Measurements from ENCODE around the gene LIF. TPM values are rescaled to one million over a fixed set of nuclear protein-coding genes. Genes with fewer than 3 reads are reported as not detected.

The LIF gene
- total and polyA plus RNA-seq, 2 of the 4 experiments (the other 2 are of a cell fraction): 130 to 214 TPM

GRCh38 chr22:30272781-30273601 lies 26.4 kb upstream of the LIF start:
- ATAC-seq (ENCODE audit: low read depth) (no peak), DNase-seq (no peak)
- Histone ChIP-seq H2AK9ac (replicated peaks; ENCODE audit: low read depth, low read length, poor library complexity) (no peak overlapping the region), H4K8ac (ENCODE audit: low read depth in 2 of 2, low read length in 2 of 2) (no peak overlapping the region), H2BK15ac (ENCODE audit: low read depth, low read length) (no peak overlapping the region), H3K14ac (replicated peaks; ENCODE audit: low read depth, low read length) (no peak overlapping the region), H3K4ac (ENCODE audit: low read depth, low read length) (no peak overlapping the region), H2AFZ (replicated peaks; ENCODE audit: low read length, poor library complexity) (no peak overlapping the region), H3K4me3 (ENCODE audit: insufficient read depth, low read depth, low read length) (no peak overlapping the region), H3K79me1 (ENCODE audit: low read depth in 1 of 2, low read length in 2 of 2) (no peaks in the 10 kb centered on the region), H3K36me3 (ENCODE audit: control insufficient read depth, insufficient read depth, low read length) (no peaks in the 10 kb centered on the region), H3K9me3 (ENCODE audit: control insufficient read depth, insufficient read depth, low read length) (no peaks in the 10 kb centered on the region), H2BK20ac (ENCODE audit: low read depth, low read length) (no peak overlapping the region), H2AK5ac (ENCODE audit: low read depth, low read length) (no peak overlapping the region), H3K18ac (ENCODE audit: low read depth, low read length) (no peak overlapping the region), H3K56ac (ENCODE audit: extremely low read depth, insufficient read depth, low read length) (no peak overlapping the region), H3K9me1 (ENCODE audit: insufficient read depth, low read length) (no peaks in the 10 kb centered on the region), H4K91ac (ENCODE audit: insufficient read depth, low read depth, low read length) (no peak overlapping the region), H4K20me1 (ENCODE audit: insufficient read depth, low read length) (no peaks in the 10 kb centered on the region), H4K5ac (ENCODE audit: low read depth, low read length) (no peak overlapping the region), H3K27ac (ENCODE audit: insufficient read depth, low read length) (no peak overlapping the region), H3K27me3 (ENCODE audit: control insufficient read depth, insufficient read depth, low read length) (no peaks in the 10 kb centered on the region), H3K4me2 (ENCODE audit: low read depth, low read length) (no peak overlapping the region), H3K4me1 (ENCODE audit: control insufficient read depth, insufficient read depth, low read length) (peaks cover 4% of the 10 kb centered on the region), H2BK120ac (ENCODE audit: low read depth, low read length) (no peak overlapping the region), H3K23ac (ENCODE audit: low read depth, low read length) (no peak overlapping the region), H3K9ac (ENCODE audit: low read depth, low read length) (no peak overlapping the region), H2BK5ac (ENCODE audit: low read depth, low read length, poor library complexity, severe bottlenecking) (no peak overlapping the region)
- CTCF ChIA-PET: no interaction called here
- dilution Hi-C loops (cut with HindIII; ENCODE audit: low sequenced_read_pairs, unreplicated experiment) (no loop called here), in situ Hi-C loops (cut with MboI; ENCODE audit: low sequenced_read_pairs) (no loop called here), intact Hi-C loops (cut with micrococcal nuclease) (no loop called here)
- TF ChIP-seq RFX5 (IDR thresholded peaks at IDR 0.05; ENCODE audit: low read depth, low read length): no peak
- no peak for TF ChIP-seq RCOR1 (IDR thresholded peaks at IDR 0.05; ENCODE audit: insufficient replicate concordance, low read length)
- TF ChIP-seq USF2 (IDR thresholded peaks at IDR 0.05; ENCODE audit: low read depth, low read length): no peak
- TF ChIP-seq, protein P1, sequence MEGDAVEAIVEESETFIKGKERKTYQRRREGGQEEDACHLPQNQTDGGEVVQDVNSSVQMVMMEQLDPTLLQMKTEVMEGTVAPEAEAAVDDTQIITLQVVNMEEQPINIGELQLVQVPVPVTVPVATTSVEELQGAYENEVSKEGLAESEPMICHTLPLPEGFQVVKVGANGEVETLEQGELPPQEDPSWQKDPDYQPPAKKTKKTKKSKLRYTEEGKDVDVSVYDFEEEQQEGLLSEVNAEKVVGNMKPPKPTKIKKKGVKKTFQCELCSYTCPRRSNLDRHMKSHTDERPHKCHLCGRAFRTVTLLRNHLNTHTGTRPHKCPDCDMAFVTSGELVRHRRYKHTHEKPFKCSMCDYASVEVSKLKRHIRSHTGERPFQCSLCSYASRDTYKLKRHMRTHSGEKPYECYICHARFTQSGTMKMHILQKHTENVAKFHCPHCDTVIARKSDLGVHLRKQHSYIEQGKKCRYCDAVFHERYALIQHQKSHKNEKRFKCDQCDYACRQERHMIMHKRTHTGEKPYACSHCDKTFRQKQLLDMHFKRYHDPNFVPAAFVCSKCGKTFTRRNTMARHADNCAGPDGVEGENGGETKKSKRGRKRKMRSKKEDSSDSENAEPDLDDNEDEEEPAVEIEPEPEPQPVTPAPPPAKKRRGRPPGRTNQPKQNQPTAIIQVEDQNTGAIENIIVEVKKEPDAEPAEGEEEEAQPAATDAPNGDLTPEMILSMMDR (conservative IDR thresholded peaks at IDR 0.05; ENCODE audit: low read depth, low read length): no peak
- TF ChIP-seq BHLHE40 (IDR thresholded peaks at IDR 0.05; ENCODE audit: low read depth, low read length): no peak
- TF ChIP-seq CEBPB (IDR thresholded peaks at IDR 0.05; ENCODE audit: low read depth, low read length): no peak
- no peak for TF ChIP-seq FOS (IDR thresholded peaks at IDR 0.05; ENCODE audit: low read depth, low read length)
- 96% methylated on average over 6 of the region's 16 CpGs; no CpG with 5 or more reads in 1 of the 2 experiments for WGBS, 2 experiments (ENCODE audit: extremely low coverage in 2 of 2, insufficient read length in 1 of 2)
- no TSS peak for BruUV-seq (replicated peaks)
- POLR2A ChIA-PET (ENCODE audit: unreplicated experiment): no interaction called here
